Measurements from ENCODE around the gene PTCRA.

- TF ChIP-seq CTCF (IDR thresholded peaks at IDR 0.05) (no peak), POLR2A (IDR thresholded peaks at IDR 0.05) (no peak)
Observed at GRCh38 chr6:42966571-42966970, 50.7 kb downstream of the PTCRA start.

Data from esophagus squamous epithelium (tissue), 4 donors.